Measurements from ENCODE around the gene MT1HL1.

GRCh38 chr1:237042892-237043576, 38.8 kb upstream of the MT1HL1 start:
- TF ChIP-seq POLR2AphosphoS5 (IDR thresholded peaks at IDR 0.05) (peak in 1 of 3 donors; percentile 39), POLR2A (IDR thresholded peaks at IDR 0.05) (no peak), EP300 (IDR thresholded peaks at IDR 0.05) (no peak)
- TF ChIP-seq, protein P1, sequence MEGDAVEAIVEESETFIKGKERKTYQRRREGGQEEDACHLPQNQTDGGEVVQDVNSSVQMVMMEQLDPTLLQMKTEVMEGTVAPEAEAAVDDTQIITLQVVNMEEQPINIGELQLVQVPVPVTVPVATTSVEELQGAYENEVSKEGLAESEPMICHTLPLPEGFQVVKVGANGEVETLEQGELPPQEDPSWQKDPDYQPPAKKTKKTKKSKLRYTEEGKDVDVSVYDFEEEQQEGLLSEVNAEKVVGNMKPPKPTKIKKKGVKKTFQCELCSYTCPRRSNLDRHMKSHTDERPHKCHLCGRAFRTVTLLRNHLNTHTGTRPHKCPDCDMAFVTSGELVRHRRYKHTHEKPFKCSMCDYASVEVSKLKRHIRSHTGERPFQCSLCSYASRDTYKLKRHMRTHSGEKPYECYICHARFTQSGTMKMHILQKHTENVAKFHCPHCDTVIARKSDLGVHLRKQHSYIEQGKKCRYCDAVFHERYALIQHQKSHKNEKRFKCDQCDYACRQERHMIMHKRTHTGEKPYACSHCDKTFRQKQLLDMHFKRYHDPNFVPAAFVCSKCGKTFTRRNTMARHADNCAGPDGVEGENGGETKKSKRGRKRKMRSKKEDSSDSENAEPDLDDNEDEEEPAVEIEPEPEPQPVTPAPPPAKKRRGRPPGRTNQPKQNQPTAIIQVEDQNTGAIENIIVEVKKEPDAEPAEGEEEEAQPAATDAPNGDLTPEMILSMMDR (IDR thresholded peaks at IDR 0.05), result no peak
